Stimulated activated effector memory CD8-positive, alpha-beta T cell treated with anti-CD3 and anti-CD28 coated beads, Interleukin-12 subunit alpha, Interleukin-12 subunit beta, amount 100 ng/mL, for 72 hours (primary cell): ENCODE measurements around the gene CAPN7.

Source experiments
- ATAC-seq: fragments of 150-1000 bp; cut with Tn5 transposase; 2 replicates; pipeline ENCODE4 v1.10.0; 2021
- DNase-seq, 2 donors: peaks; one replicate each; pipeline ENCODE4 v3.0.0; 2021 to 2022; ENCODE audit warnings: low spot score in 2 of 2
- H3K27ac Mint-ChIP-seq: one replicate; pipeline ENCODE4 v1.8.0; 2022; ENCODE audit warnings: mild to moderate bottlenecking, mixed read lengths
- H3K36me3 Mint-ChIP-seq: one replicate; pipeline ENCODE4 v1.8.0; 2022; ENCODE audit warnings: mild to moderate bottlenecking, mixed read lengths
- H3K4me1 Mint-ChIP-seq: one replicate; pipeline ENCODE4 v1.8.0; 2022; ENCODE audit warnings: mixed read lengths
- H3K4me3 Mint-ChIP-seq: one replicate; pipeline ENCODE4 v1.8.0; 2022; ENCODE audit warnings: mild to moderate bottlenecking, mixed read lengths
- H3K9me3 Mint-ChIP-seq: one replicate; pipeline ENCODE4 v1.8.0; 2022; ENCODE audit warnings: mixed read lengths

The CAPN7 gene

DNA sequence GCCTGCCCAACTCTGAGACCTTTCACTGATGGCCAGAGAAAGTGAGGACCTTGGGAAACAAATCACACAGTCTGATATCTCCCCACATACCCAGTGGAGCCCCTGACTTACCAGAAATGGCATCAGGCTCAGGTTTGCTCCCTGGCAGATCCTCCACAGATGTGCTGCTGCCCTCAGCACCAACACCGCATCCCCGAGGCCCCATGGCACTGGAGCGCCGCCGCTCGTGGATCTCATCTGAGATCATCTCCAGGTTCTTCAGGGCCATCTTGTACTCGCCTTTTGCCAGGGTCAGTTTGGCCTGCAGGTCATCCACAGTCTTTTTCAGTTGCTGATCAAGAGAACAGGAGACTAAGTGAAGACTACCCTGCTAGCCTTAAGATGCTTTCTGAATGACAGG, 52.7 kb downstream of the CAPN7 start:
- H3K9me3 Mint-ChIP-seq = no peaks in the 10 kb centered on the region
- no peak for ATAC-seq
- peak overlapping the region; percentile 76 for H3K27ac Mint-ChIP-seq
- peaks cover 39% of the 10 kb centered on the region for H3K4me1 Mint-ChIP-seq
- H3K36me3 Mint-ChIP-seq = peaks cover 82% of the 10 kb centered on the region
- DNase-seq = no peak
- no peak overlapping the region for H3K4me3 Mint-ChIP-seq

DNA sequence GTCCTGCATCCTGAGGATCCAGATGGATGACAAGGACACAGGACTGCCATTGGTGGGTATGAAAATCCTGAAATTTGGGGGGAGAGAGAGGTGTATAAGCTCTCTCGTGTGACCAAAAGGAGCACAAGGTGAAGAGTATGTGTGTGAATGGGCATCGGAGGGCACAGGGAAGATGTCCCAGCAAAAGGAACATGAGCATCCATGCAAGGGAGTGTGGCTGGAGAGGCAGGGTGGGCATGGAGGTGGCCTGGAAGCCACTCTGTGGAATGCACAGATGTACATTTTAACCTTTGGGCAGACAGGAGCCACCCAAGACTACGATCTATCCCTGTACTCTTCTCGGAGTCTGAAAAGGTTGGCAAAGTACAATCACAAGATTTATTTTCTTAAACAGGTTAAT, 54.5 kb downstream of the CAPN7 start:
- Mint-ChIP-seq H3K9me3 (no peaks in the 10 kb centered on the region), H3K36me3 (peaks cover 64% of the 10 kb centered on the region), H3K27ac (peak overlapping the region; percentile 76), H3K4me3 (no peak overlapping the region), H3K4me1 (peaks cover 55% of the 10 kb centered on the region)
- DNase-seq (no peak), ATAC-seq (no peak)

DNA sequence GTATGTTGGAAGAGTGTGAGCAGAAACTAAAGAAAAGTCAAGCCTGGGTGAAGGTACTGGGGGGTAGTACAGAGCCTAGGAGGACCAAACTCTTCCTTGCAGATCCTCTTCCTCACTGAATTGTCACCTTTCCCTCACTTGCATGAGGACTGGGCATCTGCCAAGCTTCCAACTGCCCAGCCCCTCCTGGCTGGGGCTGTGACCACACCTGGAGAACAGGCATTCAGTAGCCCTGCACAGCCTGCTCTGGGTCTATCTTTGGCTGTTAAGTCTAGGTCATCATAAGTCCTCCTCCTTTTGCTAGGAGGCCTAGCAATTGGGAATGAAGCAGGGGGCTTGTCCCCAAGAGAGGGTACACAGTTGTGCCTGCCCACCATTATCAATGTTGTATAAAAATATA, 55.2 kb downstream of the CAPN7 start:
- Mint-ChIP-seq H3K9me3 (no peaks in the 10 kb centered on the region), H3K4me1 (peaks cover 55% of the 10 kb centered on the region), H3K27ac (peak overlapping the region; percentile 76), H3K4me3 (no peak overlapping the region), H3K36me3 (peaks cover 56% of the 10 kb centered on the region)
- ATAC-seq (no peak), DNase-seq (peak in 1 of 2 donors; percentile 46)

DNA sequence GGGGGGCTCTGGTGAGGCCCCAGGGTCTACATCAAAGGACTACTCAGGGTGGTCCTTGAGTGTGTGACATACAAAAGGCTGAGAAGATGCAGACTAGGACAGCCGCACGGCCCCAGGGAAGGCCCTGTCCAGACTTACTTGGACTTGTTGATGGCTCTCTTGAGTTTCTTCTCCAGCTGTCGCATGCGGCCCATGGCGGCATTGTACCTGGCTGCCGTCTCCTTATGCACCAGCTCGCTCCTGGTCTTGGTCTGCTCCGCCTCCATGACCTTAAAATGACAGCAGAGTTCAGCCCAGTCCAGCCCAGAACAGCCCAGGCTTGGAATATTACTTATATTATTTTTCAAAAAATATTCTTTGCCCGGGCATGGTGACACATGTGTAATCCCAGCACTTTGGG, 56.0 kb downstream of the CAPN7 start:
- Mint-ChIP-seq H3K27ac (peak overlapping the region; percentile 76), H3K9me3 (no peaks in the 10 kb centered on the region), H3K4me1 (peaks cover 61% of the 10 kb centered on the region)

DNA sequence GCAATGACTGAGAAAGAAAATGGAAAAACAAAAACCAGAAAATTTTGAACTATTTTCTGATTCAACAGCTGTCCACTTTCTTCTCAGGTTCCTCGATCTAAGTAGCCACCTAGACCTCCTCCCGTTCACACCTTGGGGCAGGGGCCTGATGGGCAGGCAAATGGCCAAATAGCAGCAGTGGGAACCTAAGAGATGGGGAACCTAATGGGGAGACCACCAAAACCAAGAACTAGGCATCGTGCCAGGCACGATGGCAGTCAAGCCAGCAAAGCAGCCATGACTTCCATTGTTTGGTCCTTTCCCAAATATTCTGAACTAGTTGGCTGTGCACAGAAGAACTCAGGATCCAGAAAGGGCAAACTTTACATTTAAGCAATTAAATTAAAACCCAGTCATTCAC, 57.1 kb downstream of the CAPN7 start:
- H3K36me3 Mint-ChIP-seq = peaks cover 43% of the 10 kb centered on the region
- H3K27ac Mint-ChIP-seq = peak overlapping the region; percentile 64
- ATAC-seq (no peak), DNase-seq (no peak)
- peaks cover 68% of the 10 kb centered on the region for H3K4me1 Mint-ChIP-seq
- no peaks in the 10 kb centered on the region for H3K9me3 Mint-ChIP-seq
- H3K4me3 Mint-ChIP-seq = no peak overlapping the region

More for the DNA sequence above, 56.0 kb downstream of the CAPN7 start:
- DNase-seq (no peak), ATAC-seq (no peak)
- Mint-ChIP-seq H3K36me3 (peaks cover 49% of the 10 kb centered on the region), H3K4me3 (no peak overlapping the region)

DNA sequence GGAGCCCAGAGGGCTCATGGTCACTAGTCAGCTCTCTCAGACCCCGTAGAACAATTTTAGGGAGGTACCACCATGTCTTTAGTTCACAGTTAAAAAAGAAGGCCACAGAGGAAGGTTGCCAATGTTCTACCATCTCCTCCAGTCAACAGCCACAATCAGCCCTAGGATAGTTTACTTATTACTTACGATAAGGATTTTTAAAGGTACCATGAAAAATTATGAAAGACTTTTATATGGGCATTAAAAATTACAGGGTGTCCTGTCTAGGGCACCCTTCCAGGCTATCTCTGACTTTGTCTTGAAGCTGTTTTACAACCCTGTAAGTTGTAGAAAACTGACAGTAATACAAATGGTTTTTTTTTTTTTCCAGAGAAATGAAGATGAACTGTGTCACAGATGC, 57.9 kb downstream of the CAPN7 start:
- peak overlapping the region; percentile 84 for H3K27ac Mint-ChIP-seq
- H3K36me3 Mint-ChIP-seq = peaks cover 37% of the 10 kb centered on the region
- no peaks in the 10 kb centered on the region for H3K9me3 Mint-ChIP-seq
- DNase-seq (no peak), ATAC-seq (no peak)
- peaks cover 73% of the 10 kb centered on the region for H3K4me1 Mint-ChIP-seq
- H3K4me3 Mint-ChIP-seq = no peak overlapping the region

DNA sequence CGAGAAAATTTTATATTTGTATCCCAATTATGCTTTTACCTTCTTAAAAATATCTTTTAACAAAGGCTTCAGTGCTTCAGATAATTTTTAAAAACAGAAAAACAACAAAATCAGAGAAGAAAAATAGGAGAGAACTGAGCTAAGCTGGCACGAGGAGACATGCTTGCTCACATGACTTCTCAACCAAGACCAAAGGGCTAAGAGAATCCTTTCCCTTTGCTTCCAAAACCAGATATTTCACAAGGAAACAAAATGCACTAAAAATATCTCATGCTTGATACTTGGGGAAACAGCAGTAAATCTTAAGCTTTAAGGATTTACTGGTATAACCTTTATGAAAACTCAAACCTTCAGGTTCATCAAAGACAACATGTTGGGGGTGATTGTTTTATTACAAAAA, 58.4 kb downstream of the CAPN7 start:
- H3K9me3 Mint-ChIP-seq = no peaks in the 10 kb centered on the region
- peaks cover 37% of the 10 kb centered on the region for H3K36me3 Mint-ChIP-seq
- H3K27ac Mint-ChIP-seq = peak overlapping the region; percentile 84
- DNase-seq (no peak), ATAC-seq (no peak)
- H3K4me1 Mint-ChIP-seq = peaks cover 74% of the 10 kb centered on the region
- H3K4me3 Mint-ChIP-seq = no peak overlapping the region

DNA sequence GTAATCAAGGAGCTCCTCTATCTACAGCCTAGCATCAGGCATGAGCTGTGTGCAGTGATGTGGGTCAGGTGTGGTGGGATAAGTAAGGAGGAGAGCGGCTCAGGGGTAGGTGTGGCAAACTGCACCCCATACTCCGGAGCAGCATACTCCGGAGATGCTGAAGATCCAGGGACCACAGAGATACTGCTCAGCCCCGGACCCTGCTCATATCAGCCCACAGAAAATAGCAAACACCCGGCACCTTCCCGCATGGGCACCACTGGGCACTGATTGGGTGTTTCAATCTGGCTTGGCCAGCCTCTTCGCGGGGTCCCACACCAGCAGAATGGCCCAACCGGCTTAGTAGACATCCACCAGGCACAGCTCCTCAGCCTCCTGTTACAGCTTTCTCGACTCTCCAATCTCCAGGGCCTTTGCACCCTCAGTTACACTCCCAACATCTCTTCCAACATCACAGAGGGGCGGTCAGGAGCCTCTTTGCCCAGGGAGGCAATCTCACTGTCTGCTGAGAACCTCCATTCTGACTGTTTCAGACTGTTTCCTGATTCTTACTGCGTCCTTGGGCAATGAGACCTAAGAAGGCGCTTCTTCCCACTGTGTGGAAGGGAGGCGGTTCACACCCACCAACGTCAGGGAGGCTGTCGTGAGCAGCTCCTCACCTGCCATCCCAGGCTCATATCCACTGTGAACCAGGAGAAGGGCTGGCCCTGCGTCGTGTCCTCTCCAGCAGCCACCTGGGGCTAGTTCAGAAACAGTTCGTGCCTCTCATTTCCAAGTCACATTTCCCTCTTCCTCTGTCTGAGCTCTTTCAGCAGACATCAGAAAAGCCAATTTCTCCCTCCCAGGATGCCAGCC, 59.8 kb downstream of the CAPN7 start:
- Mint-ChIP-seq H3K4me1 (peaks cover 74% of the 10 kb centered on the region), H3K9me3 (no peaks in the 10 kb centered on the region), H3K36me3 (peaks cover 34% of the 10 kb centered on the region), H3K27ac (peak overlapping the region; percentile 84), H3K4me3 (no peak overlapping the region)
- ATAC-seq = no peak
- DNase-seq = peak in 1 of 2 donors; percentile 47

DNA sequence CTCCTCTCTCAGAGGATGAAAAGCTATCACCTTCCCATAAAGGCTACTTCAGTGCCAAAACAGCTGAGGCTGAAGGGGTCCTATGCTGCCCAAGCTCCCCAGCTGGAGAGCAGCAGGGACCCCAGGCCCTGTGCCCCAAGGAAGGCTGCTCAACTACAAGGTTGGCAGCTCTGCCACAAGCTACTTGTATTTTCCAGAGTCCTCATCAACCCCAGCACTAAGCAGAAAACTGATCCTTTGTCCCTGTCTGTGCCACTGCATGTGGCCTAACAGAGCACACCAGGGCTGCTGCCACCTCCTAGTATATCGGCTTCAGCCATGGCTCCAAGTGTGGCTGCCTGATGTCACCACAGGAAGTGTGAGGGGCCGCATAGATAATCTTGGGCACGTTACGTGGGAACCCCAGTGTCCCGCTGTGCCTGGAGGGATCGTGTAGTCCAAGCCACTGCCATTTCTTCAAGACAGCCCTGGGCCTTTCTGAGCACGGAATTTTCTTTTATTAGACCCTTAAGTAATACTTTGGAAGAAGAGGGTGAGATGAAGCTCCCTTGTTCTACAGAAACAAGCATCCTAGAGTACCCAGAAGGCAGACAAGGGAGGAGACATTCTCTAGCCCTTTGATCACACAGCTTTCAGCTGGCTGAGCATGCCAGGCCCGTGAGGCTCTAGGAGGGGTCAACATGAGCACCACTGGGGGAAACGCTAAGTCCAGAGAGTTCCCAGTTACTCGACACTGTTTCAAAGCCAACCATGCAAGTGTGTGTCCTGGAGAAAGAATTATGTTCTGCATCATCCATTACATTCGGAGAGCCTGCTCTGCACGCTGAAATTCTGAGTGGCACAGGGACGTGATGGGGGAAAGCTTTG, 60.7 kb downstream of the CAPN7 start:
- Mint-ChIP-seq H3K4me1 (peaks cover 71% of the 10 kb centered on the region), H3K36me3 (peaks cover 30% of the 10 kb centered on the region), H3K27ac (peak overlapping the region; percentile 84), H3K9me3 (no peaks in the 10 kb centered on the region), H3K4me3 (no peak overlapping the region)
- ATAC-seq = no peak
- peak in 1 of 2 donors; percentile 47 for DNase-seq

DNA sequence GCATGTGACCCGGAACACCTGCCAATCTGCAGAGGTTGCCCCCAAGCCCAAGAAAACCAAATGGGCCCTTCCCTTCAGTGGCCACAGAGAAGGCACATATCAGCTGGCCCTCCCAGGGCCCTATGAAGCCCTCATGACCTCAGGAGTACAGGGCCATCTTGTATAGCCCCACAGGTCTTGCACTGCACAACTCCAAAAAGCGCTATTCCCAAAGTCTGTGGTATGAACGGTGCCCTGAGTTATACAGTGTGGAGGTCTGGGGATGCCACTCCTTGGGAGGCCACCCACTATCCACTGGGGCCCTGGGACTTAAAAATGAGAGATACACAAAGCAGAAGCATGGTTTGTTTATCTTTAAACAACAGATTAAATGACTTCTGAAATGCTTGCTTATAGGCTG, 61.5 kb downstream of the CAPN7 start:
- peaks cover 35% of the 10 kb centered on the region for H3K36me3 Mint-ChIP-seq
- DNase-seq = no peak
- ATAC-seq = no peak
- H3K27ac Mint-ChIP-seq = peak overlapping the region; percentile 84
- no peak overlapping the region for H3K4me3 Mint-ChIP-seq
- H3K9me3 Mint-ChIP-seq = no peaks in the 10 kb centered on the region
- peaks cover 78% of the 10 kb centered on the region for H3K4me1 Mint-ChIP-seq

DNA sequence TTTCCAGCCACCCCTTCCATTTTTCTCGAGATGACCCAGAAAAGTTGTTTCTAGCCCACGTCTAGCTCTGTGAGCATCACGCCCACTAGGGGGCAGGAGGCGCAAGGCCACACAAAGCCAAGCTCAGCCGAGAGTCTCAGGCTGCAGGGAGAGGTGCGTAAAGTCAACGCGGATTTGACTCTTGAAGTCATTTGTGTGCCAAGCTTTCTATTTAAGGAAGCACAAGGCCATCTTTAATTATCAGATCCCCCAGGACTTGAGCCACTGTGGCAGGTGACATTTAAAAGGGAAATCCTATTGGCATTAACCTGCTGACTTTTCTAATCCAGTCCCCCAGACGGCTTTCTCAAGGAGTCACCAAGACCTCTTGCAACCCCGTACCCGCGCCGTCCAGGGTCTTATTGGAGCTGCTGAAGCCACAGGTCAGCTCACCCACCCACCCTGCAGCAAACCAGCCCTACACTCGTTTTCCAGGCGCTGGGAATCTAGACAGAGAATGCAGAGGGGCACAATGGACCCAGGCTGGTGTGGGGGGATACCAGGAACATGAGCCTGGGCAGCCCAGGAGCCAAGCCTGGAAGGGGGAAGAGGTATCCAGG, 62.1 kb downstream of the CAPN7 start:
- no peak overlapping the region for H3K4me3 Mint-ChIP-seq
- H3K4me1 Mint-ChIP-seq = peaks cover 84% of the 10 kb centered on the region
- no peak overlapping the region for H3K27ac Mint-ChIP-seq
- ATAC-seq (peak; percentile 61), DNase-seq (peak; percentile 74 to 85)
- no peaks in the 10 kb centered on the region for H3K9me3 Mint-ChIP-seq
- peaks cover 35% of the 10 kb centered on the region for H3K36me3 Mint-ChIP-seq

DNA sequence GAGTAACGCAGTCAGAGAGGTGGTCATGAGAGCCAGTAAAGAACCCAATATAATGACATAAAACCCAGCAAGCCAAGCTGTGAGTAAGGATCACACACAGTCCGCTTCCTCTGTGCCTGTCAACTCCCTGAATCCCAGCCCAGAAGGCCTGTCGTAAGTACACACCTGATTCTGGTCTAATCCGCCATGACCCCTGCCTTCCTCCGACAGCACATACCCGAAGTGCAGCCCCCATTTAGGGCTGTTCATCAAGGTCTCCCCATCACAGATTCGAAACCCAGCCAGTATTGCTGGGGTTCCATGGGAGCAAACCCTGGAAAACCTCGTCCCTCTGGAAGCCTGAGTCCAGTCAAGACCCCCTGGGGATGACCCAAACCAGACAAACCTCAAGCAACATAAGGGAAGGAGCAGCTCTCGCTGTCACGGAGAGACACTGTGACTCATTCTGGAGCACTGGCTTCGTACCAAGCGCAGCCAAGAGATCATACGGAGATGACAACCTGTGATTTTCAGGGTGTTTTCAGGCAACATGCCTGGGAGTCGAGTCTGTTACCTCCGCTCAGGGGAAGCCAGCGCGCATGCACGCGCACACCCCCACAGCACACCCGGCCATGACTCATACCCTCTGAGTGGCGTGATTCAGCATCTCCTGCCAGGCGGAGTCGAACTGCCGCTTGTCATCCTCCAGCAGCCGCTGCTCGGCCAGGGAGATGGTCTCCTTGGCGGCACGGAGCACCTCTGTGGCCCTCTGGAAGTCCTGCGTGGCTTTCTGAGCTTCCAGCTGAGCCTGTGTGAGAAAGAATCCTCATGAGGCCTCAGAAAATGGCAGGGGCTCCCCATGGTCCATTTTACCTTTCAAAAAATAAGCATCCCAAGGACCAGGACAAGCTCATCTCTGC, 63.3 kb downstream of the CAPN7 start:
- no peaks in the 10 kb centered on the region for H3K9me3 Mint-ChIP-seq
- H3K4me3 Mint-ChIP-seq = peak overlapping the region; percentile 65
- peak overlapping the region; percentile 91 for H3K27ac Mint-ChIP-seq
- ATAC-seq (peak; percentile 92), DNase-seq (peak; percentile 65 to 87)
- H3K4me1 Mint-ChIP-seq = peaks cover 88% of the 10 kb centered on the region
- peaks cover 35% of the 10 kb centered on the region for H3K36me3 Mint-ChIP-seq

DNA sequence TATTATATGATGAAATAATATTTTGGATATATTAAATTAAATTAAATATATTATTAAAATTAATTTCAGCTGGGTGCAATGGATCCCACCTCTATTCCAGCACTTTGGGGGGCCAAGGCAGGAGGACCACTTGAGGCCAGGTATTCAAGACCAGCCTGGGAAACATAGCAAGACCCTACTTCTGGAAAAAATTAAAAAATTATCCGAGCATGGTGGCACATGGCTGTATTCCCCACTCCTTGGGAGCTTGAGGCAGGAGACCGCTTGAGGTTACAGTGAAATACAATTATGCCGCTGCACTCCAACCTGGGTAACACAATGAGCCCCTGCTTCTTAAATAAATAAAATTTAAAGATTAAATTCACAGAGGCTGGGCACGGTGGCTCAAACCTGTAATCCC, 65.0 kb downstream of the CAPN7 start:
- Mint-ChIP-seq H3K4me3 (peak overlapping the region; percentile 59), H3K9me3 (no peaks in the 10 kb centered on the region), H3K4me1 (peaks cover 88% of the 10 kb centered on the region), H3K27ac (no peak overlapping the region), H3K36me3 (peaks cover 40% of the 10 kb centered on the region)
- ATAC-seq (no peak), DNase-seq (no peak)

DNA sequence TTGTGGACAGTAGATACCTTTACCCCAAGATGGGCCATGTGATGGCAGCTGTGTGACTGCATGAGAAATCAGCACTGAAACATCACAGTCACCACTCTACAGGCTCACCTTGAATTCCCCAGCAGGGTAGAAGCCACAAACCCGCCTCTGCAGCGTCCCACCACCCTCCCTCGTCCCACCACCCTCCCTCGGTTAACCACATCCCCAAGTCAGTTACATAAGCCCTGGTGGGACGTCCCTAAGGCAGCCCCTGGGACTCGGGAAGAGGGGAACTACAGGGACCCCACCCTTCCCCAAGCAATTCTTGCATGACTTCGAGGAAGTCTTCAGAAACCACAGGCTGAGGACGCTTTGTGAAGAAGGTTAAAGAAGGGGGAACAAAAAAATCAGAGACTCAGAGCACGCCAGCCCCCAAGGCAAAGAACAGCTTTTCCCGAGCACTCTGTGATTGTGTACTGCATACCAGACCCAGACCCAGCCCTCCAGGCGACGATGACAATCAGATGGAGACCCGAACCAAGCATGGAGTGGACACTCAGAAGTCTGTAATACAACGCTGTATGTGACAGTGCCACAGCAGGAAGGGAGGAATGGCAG, 65.8 kb downstream of the CAPN7 start:
- H3K4me1 Mint-ChIP-seq = peaks cover 86% of the 10 kb centered on the region
- peak overlapping the region; percentile 80 for H3K27ac Mint-ChIP-seq
- H3K36me3 Mint-ChIP-seq = peaks cover 40% of the 10 kb centered on the region
- H3K4me3 Mint-ChIP-seq = peak overlapping the region; percentile 59
- ATAC-seq (peak; percentile 65), DNase-seq (peak; percentile 49 to 85)
- H3K9me3 Mint-ChIP-seq = no peaks in the 10 kb centered on the region
